Measurements from ENCODE around the gene PYGO1.

The PYGO1 gene

GRCh38 chr15:55573224-55573623, 14.9 kb downstream of the PYGO1 start:
- no peak overlapping the region for H3K4me3 ChIP-seq (ENCODE audit: low read depth, low read length)

- H3K4me3 ChIP-seq (ENCODE audit: low read depth, low read length) = no peak overlapping the region
Observed at GRCh38 chr15:55564347-55565145, 23.6 kb downstream of the PYGO1 start.

- H3K4me3 ChIP-seq (ENCODE audit: low read depth, low read length) = no peak overlapping the region
Observed at GRCh38 chr15:55562601-55563000, 25.5 kb downstream of the PYGO1 start.

GRCh38 chr15:55555089-55555488, 33.1 kb downstream of the PYGO1 start:
- no peak overlapping the region for H3K4me3 ChIP-seq (ENCODE audit: low read depth, low read length)

GRCh38 chr15:55552926-55553325, 35.2 kb downstream of the PYGO1 start:
- H3K4me3 ChIP-seq (ENCODE audit: low read depth, low read length) = no peak overlapping the region

- no peak overlapping the region for H3K4me3 ChIP-seq (ENCODE audit: low read depth, low read length)
Observed at GRCh38 chr15:55552451-55552850, 35.7 kb downstream of the PYGO1 start.

- H3K4me3 ChIP-seq (ENCODE audit: low read depth, low read length) = no peak overlapping the region
Observed at GRCh38 chr15:55549305-55549704, 38.8 kb downstream of the PYGO1 start.

- no peak overlapping the region for H3K4me3 ChIP-seq (ENCODE audit: low read depth, low read length)
Observed at GRCh38 chr15:55546718-55547117, 41.4 kb downstream of the PYGO1 start.

- H3K4me3 ChIP-seq (ENCODE audit: low read depth, low read length) = no peak overlapping the region
Observed at GRCh38 chr15:55535436-55535835, 52.7 kb downstream of the PYGO1 start.

GRCh38 chr15:55532944-55533343, 55.2 kb downstream of the PYGO1 start:
- no peak overlapping the region for H3K4me3 ChIP-seq (ENCODE audit: low read depth, low read length)

GRCh38 chr15:55530861-55531313, 57.3 kb downstream of the PYGO1 start:
- H3K4me3 ChIP-seq (ENCODE audit: low read depth, low read length) = no peak overlapping the region

GRCh38 chr15:55528812-55529211, 59.3 kb downstream of the PYGO1 start:
- H3K4me3 ChIP-seq (ENCODE audit: low read depth, low read length) = no peak overlapping the region

- no peak overlapping the region for H3K4me3 ChIP-seq (ENCODE audit: low read depth, low read length)
Observed at GRCh38 chr15:55527150-55527549, 61.0 kb downstream of the PYGO1 start.

GRCh38 chr15:55526559-55527036, 61.5 kb downstream of the PYGO1 start:
- no peak overlapping the region for H3K4me3 ChIP-seq (ENCODE audit: low read depth, low read length)

- no peak overlapping the region for H3K4me3 ChIP-seq (ENCODE audit: low read depth, low read length)
Observed at GRCh38 chr15:55522742-55523450, 65.2 kb downstream of the PYGO1 start.

- H3K4me3 ChIP-seq (ENCODE audit: low read depth, low read length) = no peak overlapping the region
Observed at GRCh38 chr15:55518641-55519040, 69.5 kb downstream of the PYGO1 start.

GRCh38 chr15:55518009-55518408, 70.1 kb downstream of the PYGO1 start:
- no peak overlapping the region for H3K4me3 ChIP-seq (ENCODE audit: low read depth, low read length)

- no peak overlapping the region for H3K4me3 ChIP-seq (ENCODE audit: low read depth, low read length)
Observed at GRCh38 chr15:55515991-55516776, 72.0 kb downstream of the PYGO1 start.

GRCh38 chr15:55515491-55515890, 72.7 kb downstream of the PYGO1 start:
- H3K4me3 ChIP-seq (ENCODE audit: low read depth, low read length) = no peak overlapping the region

- no peak overlapping the region for H3K4me3 ChIP-seq (ENCODE audit: low read depth, low read length)
Observed at GRCh38 chr15:55514414-55514850, 73.7 kb downstream of the PYGO1 start.

All from iPS-11a (cell line).